Parathyroid adenoma (tissue), 2 donors: Measurements from ENCODE around the gene APPBP2.

Source experiments
- H2AFZ ChIP-seq: fragments of 300-600 bp; sonication (generic); one replicate; pipeline ENCODE4 v1.7.0; 2017; ENCODE audit warnings: antibody characterized with exemption, mild to moderate bottlenecking
- H3K27ac ChIP-seq: fragments of 300-600 bp; sonication (generic); one replicate; pipeline ENCODE4 v1.7.0; 2017
- H3K27me3 ChIP-seq: fragments of 300-600 bp; sonication (generic); one replicate; pipeline ENCODE4 v1.7.0; 2017; ENCODE audit warnings: low read length; ENCODE audit not compliant: control insufficient read depth, insufficient read depth
- H3K36me3 ChIP-seq: fragments of 300-600 bp; sonication (generic); one replicate; pipeline ENCODE4 v1.7.0; 2017; ENCODE audit warnings: low read length; ENCODE audit not compliant: control insufficient read depth, insufficient read depth
- H3K4me1 ChIP-seq: fragments of 300-600 bp; sonication (generic); one replicate; pipeline ENCODE4 v1.7.0; 2017; ENCODE audit warnings: control low read depth
- H3K4me2 ChIP-seq: fragments of 300-600 bp; sonication (generic); one replicate; pipeline ENCODE4 v1.7.0; 2017; ENCODE audit warnings: low read length
- H3K4me3 ChIP-seq: fragments of 300-600 bp; sonication (generic); one replicate; pipeline ENCODE4 v1.7.0; 2017; ENCODE audit warnings: low read depth, low read length
- H3K79me2 ChIP-seq: fragments of 300-600 bp; sonication (generic); one replicate; pipeline ENCODE4 v1.7.0; 2017; ENCODE audit warnings: control low read depth
- H3K9ac ChIP-seq: fragments of 300-600 bp; sonication (generic); one replicate; pipeline ENCODE4 v1.7.0; 2017; ENCODE audit warnings: mild to moderate bottlenecking
- H3K9me3 ChIP-seq: fragments of 300-600 bp; sonication (generic); one replicate; pipeline ENCODE4 v1.7.0; 2017; ENCODE audit warnings: low read length; ENCODE audit not compliant: control insufficient read depth
- TF ChIP-seq, protein P1 (sequence below): fragments of 300-600 bp; sonication (generic); IDR thresholded peaks from one replicate; pipeline ENCODE4 v1.7.0; 2017; ENCODE audit warnings: antibody characterized with exemption, mild to moderate bottlenecking
- donor health status: primary hyperparathyroidism.

APPBP2 gene

DNA sequence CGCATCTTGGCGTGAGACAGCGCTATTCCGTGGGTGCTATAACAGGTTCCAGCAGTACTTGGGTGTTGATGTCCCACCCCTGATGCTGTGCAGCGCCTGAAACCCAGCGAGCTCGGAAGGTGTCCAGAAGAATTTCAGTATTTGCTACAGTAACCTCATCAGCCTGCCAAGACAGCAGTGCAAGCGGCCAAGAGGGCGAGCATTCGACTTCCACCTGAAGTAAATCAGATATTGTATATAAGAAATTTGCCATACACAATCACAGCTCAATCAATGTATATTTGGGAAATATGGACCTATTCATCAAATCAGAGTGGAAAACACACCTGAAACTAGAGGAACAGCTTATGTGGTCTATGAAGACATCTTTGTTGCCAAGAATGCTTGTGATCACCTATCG, 13.0 kb downstream of the APPBP2 start:
- Histone ChIP-seq H3K79me2 (peaks cover 62% of the 10 kb centered on the region), H3K9ac (no peak overlapping the region), H3K4me3 (no peak overlapping the region), H2AFZ (no peak overlapping the region), H3K4me2 (no peak overlapping the region), H3K27ac (no peak overlapping the region), H3K36me3 (no peaks in the 10 kb centered on the region), H3K9me3 (no peaks in the 10 kb centered on the region), H3K4me1 (peaks cover 8% of the 10 kb centered on the region), H3K27me3 (no peaks in the 10 kb centered on the region)
- TF ChIP-seq, protein P1, sequence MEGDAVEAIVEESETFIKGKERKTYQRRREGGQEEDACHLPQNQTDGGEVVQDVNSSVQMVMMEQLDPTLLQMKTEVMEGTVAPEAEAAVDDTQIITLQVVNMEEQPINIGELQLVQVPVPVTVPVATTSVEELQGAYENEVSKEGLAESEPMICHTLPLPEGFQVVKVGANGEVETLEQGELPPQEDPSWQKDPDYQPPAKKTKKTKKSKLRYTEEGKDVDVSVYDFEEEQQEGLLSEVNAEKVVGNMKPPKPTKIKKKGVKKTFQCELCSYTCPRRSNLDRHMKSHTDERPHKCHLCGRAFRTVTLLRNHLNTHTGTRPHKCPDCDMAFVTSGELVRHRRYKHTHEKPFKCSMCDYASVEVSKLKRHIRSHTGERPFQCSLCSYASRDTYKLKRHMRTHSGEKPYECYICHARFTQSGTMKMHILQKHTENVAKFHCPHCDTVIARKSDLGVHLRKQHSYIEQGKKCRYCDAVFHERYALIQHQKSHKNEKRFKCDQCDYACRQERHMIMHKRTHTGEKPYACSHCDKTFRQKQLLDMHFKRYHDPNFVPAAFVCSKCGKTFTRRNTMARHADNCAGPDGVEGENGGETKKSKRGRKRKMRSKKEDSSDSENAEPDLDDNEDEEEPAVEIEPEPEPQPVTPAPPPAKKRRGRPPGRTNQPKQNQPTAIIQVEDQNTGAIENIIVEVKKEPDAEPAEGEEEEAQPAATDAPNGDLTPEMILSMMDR, result no peak

DNA sequence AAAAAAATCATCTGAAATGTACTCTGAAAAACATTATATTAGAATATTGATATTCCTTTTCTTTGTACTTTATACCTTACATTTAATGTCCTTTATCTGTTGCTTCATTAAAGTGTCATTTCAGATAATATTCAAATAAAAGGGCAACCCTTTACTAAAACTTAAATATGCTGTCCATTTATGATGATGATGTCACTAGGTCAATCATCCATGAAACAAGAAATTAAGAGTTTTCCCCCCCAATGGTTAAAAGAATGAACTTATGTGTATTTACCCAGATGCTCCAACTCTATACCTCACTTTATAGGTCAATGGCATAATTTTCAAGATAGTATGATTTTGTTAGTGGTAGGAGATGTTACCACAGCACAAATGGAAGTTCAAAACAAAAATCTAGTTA, 15.3 kb downstream of the APPBP2 start:
- Histone ChIP-seq H3K9ac (no peak overlapping the region), H3K27me3 (no peaks in the 10 kb centered on the region), H3K4me2 (no peak overlapping the region), H3K79me2 (peaks cover 73% of the 10 kb centered on the region), H3K27ac (no peak overlapping the region), H3K4me1 (peaks cover 15% of the 10 kb centered on the region), H3K4me3 (no peak overlapping the region), H3K9me3 (no peaks in the 10 kb centered on the region), H3K36me3 (no peaks in the 10 kb centered on the region), H2AFZ (no peak overlapping the region)
- TF ChIP-seq, protein P1, result no peak

DNA sequence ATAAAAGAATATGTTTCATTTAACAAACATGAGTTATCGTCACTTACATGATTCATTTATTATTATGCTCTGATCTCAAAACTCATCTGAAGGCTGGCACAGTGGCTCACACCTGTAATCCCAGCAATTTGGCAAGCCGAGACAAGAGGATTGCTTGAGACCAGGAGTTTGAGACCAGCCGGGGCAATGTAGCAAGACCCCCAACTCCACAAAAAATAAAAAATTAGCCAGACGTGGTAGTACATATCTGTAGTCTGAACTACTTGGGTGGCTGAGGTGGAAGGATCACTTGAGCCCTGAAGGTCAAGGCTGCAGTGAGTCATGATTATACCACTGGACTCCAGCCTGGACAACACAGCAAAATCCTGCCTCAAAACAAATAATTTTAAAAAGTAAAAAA, 16.0 kb downstream of the APPBP2 start:
- Histone ChIP-seq H3K79me2 (peaks cover 71% of the 10 kb centered on the region), H3K36me3 (no peaks in the 10 kb centered on the region), H3K4me2 (no peak overlapping the region), H3K4me3 (no peak overlapping the region), H3K9me3 (no peaks in the 10 kb centered on the region), H3K27ac (no peak overlapping the region), H3K9ac (no peak overlapping the region), H2AFZ (no peak overlapping the region), H3K4me1 (peaks cover 15% of the 10 kb centered on the region), H3K27me3 (no peaks in the 10 kb centered on the region)
- TF ChIP-seq, protein P1, result no peak

DNA sequence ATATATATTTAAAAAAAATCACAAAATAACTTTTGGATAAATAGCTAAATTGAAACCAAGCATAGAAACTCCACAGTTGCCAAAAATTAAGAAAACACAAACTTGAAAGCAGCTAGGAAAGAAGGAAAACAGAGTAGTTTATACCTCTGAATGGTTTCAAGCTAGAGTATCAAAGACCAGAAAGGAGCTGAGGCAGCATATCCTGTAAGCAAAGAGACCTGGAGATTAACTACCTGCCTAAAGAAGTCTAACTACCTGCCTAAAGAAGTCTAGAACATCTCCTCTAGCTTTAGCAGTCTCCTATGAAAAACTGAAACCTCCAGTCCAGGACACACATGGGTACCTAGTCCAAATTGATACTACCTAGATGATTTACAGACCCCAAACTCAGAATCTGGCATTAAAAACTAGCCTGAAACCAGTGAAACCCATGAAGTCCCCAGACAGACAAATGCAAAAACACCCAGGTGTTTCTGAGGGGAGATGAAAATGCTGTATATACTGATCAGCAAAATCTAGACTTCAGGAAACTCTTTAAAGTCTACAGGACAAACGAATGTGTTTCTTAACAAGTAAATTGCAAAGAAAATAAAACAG, 17.6 kb downstream of the APPBP2 start:
- TF ChIP-seq, protein P1, result no peak
- Histone ChIP-seq H3K4me3 (no peak overlapping the region), H2AFZ (no peak overlapping the region), H3K4me1 (peaks cover 15% of the 10 kb centered on the region), H3K9me3 (no peaks in the 10 kb centered on the region), H3K9ac (no peak overlapping the region), H3K4me2 (no peak overlapping the region), H3K27me3 (no peaks in the 10 kb centered on the region), H3K36me3 (no peaks in the 10 kb centered on the region), H3K27ac (no peak overlapping the region), H3K79me2 (peaks cover 64% of the 10 kb centered on the region)

DNA sequence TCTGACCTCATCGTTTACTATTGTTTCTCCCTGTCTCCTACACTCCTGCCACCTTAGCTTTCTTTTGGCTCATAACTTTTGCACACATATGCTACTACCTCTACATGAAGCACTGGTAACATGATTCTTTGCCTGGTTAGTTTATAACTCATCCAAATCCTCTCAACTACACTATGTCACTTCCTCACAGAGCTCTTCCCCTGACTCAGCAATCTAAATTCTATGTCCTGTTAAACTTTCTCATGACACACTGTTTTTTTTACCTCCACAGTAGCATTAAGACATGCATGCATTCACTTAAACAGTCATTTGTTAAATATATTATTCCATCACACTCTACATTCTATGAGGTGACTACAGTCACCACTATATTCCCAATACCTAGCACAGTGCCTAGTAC, 19.7 kb downstream of the APPBP2 start:
- H3K36me3 ChIP-seq, result no peaks in the 10 kb centered on the region
- no peak overlapping the region for H3K9ac ChIP-seq
- H2AFZ ChIP-seq, result no peak overlapping the region
- no peak overlapping the region for H3K27ac ChIP-seq
- H3K79me2 ChIP-seq, result peaks cover 59% of the 10 kb centered on the region
- H3K27me3 ChIP-seq, result no peaks in the 10 kb centered on the region
- TF ChIP-seq, protein P1, result no peak
- peaks cover 15% of the 10 kb centered on the region for H3K4me1 ChIP-seq
- H3K4me3 ChIP-seq, result no peak overlapping the region
- H3K4me2 ChIP-seq, result no peak overlapping the region
- no peaks in the 10 kb centered on the region for H3K9me3 ChIP-seq
